Vagina (tissue), 2 donors: ENCODE results near the gene RHBDL2. TPM values are rescaled to one million over a fixed set of nuclear protein-coding genes. Genes with fewer than 3 reads are reported as not detected.

Experiments
- DNase-seq, 2 donors: peaks; one replicate each; pipeline ENCODE4 v3.0.0-alpha.2; 2017; ENCODE audit errors: extremely low spot score in 2 of 2
- H3K27ac ChIP-seq: fragments of 200-600 bp; sonication (generic); one replicate; pipeline ENCODE4 v1.5.1; 2019
- H3K27me3 ChIP-seq: fragments of 200-600 bp; sonication (generic); one replicate; pipeline ENCODE4 v1.5.1; 2019
- H3K36me3 ChIP-seq, 2 donors: fragments of 200-600 bp; sonication (generic); one replicate each; pipeline ENCODE4 v1.5.1; 2017 to 2019
- H3K4me1 ChIP-seq: fragments of 200-600 bp; sonication (generic); one replicate; pipeline ENCODE4 v1.5.1; 2019
- H3K4me3 ChIP-seq, 2 donors: fragments of 200-600 bp; sonication (generic); 1 replicate in 1 of 2; 2 replicates in 1 of 2; pipeline ENCODE4 v1.5.1; 2016 to 2019
- H3K9me3 ChIP-seq: fragments of 200-600 bp; sonication (generic); one replicate; pipeline ENCODE4 v1.5.1; 2019
- POLR2A ChIP-seq, 2 donors: fragments of 450-650 bp; IDR thresholded peaks; one replicate each; pipeline ENCODE4 v1.6.1; 2017; ENCODE audit warnings: antibody characterized with exemption in 2 of 2, mild to moderate bottlenecking in 2 of 2, moderate library complexity in 2 of 2
- POLR2AphosphoS5 ChIP-seq, 2 donors: sonication (generic); formaldehyde crosslinking; IDR thresholded peaks; one replicate each; pipeline ENCODE4 v1.9.0; 2017; ENCODE audit warnings: antibody characterized with exemption in 2 of 2, mild to moderate bottlenecking in 2 of 2, low read depth in 1 of 2; ENCODE audit not compliant: insufficient read depth in 1 of 2
- intact Hi-C: fragments of 100-400 bp; cut with DNase I; formaldehyde crosslinking; loops from one replicate; pipeline ENCODE4 v1.15.1; 2023
- total RNA-seq: library from RNA; depleted of rRNA; stranded (reverse); fragments of >200 nt; gene quantifications from one replicate; pipeline ENCODE4 v1.2.3, GENCODE V29; 2016
- TF ChIP-seq, protein P1 (sequence below), 3 experiments: fragments of 450-650 bp in 2 of 3; fragments of 200-600 bp in 1 of 3; sonication (generic) in 1 of 3; IDR thresholded peaks; one replicate each; pipeline ENCODE4 v1.5.1; 2017 to 2019; ENCODE audit warnings: antibody characterized with exemption in 3 of 3, mild to moderate bottlenecking in 2 of 3, moderate library complexity in 2 of 3

The RHBDL2 gene
- total RNA-seq, 1 donor from 2014 or later: 9.6 TPM

DNA sequence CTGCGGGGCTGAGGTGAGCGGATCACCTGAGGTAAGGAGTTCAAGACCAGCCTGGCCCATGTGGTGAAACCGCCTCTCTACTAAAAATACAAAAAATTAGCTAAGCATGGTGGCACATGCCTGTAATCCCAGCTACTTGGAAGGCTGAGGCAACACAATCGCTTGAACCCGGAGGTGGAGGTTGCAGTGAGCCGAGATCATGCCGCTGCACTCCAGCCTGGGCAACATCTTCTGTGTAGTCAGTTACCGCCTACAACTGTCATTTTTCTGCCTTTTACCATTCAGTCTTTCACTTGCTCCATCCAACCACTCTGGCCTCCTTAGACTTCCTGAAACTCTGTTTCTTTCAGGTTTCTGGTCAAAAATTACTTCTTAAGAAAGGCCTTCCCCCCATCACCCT is 70.6 kb downstream of the RHBDL2 start:
- no peaks in the 10 kb centered on the region for H3K9me3 ChIP-seq
- H3K36me3 ChIP-seq: peaks cover 0 to 7% of the 10 kb centered on the region in 2 donors
- peaks cover 21% of the 10 kb centered on the region for H3K4me1 ChIP-seq
- no peak for TF ChIP-seq POLR2AphosphoS5 (IDR thresholded peaks at IDR 0.05; ENCODE audit: insufficient read depth in 1 of 2, low read depth in 1 of 2)
- TF ChIP-seq, protein P1, sequence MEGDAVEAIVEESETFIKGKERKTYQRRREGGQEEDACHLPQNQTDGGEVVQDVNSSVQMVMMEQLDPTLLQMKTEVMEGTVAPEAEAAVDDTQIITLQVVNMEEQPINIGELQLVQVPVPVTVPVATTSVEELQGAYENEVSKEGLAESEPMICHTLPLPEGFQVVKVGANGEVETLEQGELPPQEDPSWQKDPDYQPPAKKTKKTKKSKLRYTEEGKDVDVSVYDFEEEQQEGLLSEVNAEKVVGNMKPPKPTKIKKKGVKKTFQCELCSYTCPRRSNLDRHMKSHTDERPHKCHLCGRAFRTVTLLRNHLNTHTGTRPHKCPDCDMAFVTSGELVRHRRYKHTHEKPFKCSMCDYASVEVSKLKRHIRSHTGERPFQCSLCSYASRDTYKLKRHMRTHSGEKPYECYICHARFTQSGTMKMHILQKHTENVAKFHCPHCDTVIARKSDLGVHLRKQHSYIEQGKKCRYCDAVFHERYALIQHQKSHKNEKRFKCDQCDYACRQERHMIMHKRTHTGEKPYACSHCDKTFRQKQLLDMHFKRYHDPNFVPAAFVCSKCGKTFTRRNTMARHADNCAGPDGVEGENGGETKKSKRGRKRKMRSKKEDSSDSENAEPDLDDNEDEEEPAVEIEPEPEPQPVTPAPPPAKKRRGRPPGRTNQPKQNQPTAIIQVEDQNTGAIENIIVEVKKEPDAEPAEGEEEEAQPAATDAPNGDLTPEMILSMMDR (IDR thresholded peaks at IDR 0.05): no peak
- TF ChIP-seq POLR2A (IDR thresholded peaks at IDR 0.05): no peak
- DNase-seq: no peak
- intact Hi-C loops: no loop called here
- H3K27me3 ChIP-seq: no peaks in the 10 kb centered on the region
- no peak overlapping the region for H3K4me3 ChIP-seq
- no peak overlapping the region for H3K27ac ChIP-seq

DNA sequence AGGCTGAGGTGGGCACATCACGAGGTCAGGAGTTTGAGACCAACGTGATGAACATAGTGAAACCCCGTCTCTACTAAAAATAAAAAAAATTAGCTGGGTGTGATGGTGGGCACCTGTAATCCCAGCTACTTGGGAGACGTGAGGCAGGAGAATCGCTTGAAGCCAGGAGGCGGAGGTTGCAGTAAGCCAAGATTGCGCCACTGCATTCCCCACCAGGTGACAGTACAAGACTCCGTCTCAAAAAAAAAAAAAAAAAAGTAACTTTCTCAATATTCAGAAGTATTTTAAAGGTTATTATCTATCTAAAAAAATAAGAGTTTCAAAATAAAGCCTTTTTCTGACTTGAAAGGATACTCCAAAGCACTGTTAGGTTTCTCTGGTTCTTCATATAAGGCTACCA is 74.4 kb downstream of the RHBDL2 start:
- peaks cover 0 to 13% of the 10 kb centered on the region in 2 donors for H3K36me3 ChIP-seq
- intact Hi-C loops: no loop called here
- no peak for DNase-seq
- no peak for TF ChIP-seq POLR2A (IDR thresholded peaks at IDR 0.05)
- no peak for TF ChIP-seq POLR2AphosphoS5 (IDR thresholded peaks at IDR 0.05; ENCODE audit: insufficient read depth in 1 of 2, low read depth in 1 of 2)
- TF ChIP-seq, protein P1 (IDR thresholded peaks at IDR 0.05): no peak
- peaks cover 20% of the 10 kb centered on the region for H3K4me1 ChIP-seq
- no peaks in the 10 kb centered on the region for H3K9me3 ChIP-seq
- H3K4me3 ChIP-seq: no peak overlapping the region
- no peak overlapping the region for H3K27ac ChIP-seq
- H3K27me3 ChIP-seq: no peaks in the 10 kb centered on the region

DNA sequence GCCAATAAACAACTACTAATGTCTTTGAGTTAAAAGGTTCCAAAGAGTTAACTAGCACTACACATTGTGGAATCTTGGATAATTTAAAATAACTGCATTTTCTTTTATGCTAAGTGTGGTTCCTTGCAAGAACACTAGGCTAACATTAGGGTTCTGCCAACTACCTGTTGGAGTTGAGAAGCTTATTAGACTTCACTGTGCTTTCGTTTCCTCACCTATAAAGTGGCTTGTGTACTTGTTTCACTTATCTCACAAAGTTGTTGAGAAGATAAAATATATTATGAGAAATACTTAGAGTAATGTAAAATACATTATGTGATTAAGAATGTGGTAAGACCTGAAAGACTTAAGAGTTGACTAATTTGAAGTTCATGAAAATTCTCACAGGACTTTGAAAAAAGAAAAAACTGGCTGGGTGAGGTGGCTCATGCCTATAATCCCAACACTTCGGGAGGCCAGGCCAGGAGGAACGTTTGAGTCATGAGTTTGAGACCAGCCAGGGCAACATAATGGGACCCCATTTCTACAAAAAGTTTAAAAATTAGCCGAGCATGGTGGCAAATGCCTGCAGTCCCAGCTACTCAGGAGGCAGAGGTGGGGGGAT is 76.4 kb downstream of the RHBDL2 start:
- Histone ChIP-seq H3K27ac (no peak overlapping the region), H3K27me3 (no peaks in the 10 kb centered on the region), H3K9me3 (no peaks in the 10 kb centered on the region), H3K36me3 (peaks cover 0 to 13% of the 10 kb centered on the region in 2 donors), H3K4me3 (no peak overlapping the region), H3K4me1 (peaks cover 30% of the 10 kb centered on the region)
- DNase-seq: no peak
- intact Hi-C loops: no loop called here
- TF ChIP-seq POLR2A (IDR thresholded peaks at IDR 0.05) (no peak), POLR2AphosphoS5 (IDR thresholded peaks at IDR 0.05; ENCODE audit: insufficient read depth in 1 of 2, low read depth in 1 of 2) (no peak)
- TF ChIP-seq, protein P1 (IDR thresholded peaks at IDR 0.05): no peak

DNA sequence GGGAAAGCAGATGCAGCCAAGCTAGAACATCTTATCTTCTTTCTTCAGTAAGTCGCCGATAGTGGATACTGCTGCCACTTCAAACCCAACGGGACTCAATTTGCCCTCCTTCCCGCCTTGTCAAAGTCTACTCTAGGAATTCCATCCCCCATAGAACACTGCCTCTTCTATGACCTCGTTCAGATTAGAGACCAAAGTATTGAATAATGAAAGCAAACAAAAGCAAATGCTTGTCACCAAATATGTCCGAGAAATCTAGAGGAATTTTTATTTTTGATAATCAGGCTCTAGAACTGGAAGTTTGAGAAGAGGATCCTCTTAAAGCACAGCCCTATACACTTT is 81.2 kb downstream of the RHBDL2 start:
- peaks cover 62% of the 10 kb centered on the region for H3K4me1 ChIP-seq

More for the DNA sequence above, 81.2 kb downstream of the RHBDL2 start:
- Histone ChIP-seq H3K4me3 (peak overlapping the region; percentile 90 to 92), H3K27me3 (no peaks in the 10 kb centered on the region), H3K9me3 (no peaks in the 10 kb centered on the region), H3K36me3 (peaks cover 0 to 14% of the 10 kb centered on the region in 2 donors), H3K27ac (peak overlapping the region; percentile 91)
- TF ChIP-seq POLR2AphosphoS5 (IDR thresholded peaks at IDR 0.05; ENCODE audit: insufficient read depth in 1 of 2, low read depth in 1 of 2): no peak
- TF ChIP-seq, protein P1 (IDR thresholded peaks at IDR 0.05): no peak
- TF ChIP-seq POLR2A (IDR thresholded peaks at IDR 0.05): no peak
- DNase-seq: no peak
- intact Hi-C loops: no loop called here
